GM21423 (cell line): ENCODE measurements around the gene RTN4.

Experiments
- ATAC-seq: cut with Tn5 transposase; IDR thresholded peaks from one replicate; pipeline ENCODE4 v1.9.1; 2021; ENCODE audit warnings: mild to moderate bottlenecking, moderate library complexity; ENCODE audit not compliant: unreplicated experiment

The RTN4 gene

DNA sequence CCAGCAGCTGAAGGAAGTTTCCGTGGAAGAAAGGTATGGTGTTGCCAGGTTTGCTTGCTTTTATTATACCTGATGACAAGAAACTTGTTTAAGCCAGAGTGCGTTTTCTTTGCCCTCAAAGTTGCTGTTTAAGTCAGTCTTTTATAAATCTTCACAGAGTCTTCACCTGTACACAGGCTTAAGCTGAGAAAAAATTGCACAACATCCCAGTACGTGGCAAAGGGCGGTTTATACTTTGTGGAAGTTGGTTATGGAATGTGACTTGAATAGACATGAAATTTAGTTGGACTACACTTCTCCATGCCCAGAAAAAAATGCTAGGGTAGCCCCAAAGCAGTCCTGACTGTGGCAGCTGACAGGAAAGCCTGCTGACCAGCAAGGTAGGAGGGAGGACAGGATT, 121.5 kb downstream of the RTN4 start:
- ATAC-seq: no peak

- ATAC-seq: no peak
These were observed 122.3 kb downstream of the RTN4 start for GRCh38 chr2:54927751-54928615.

GRCh38 chr2:54927085-54927750, 123.0 kb downstream of the RTN4 start:
- ATAC-seq: no peak

GRCh38 chr2:54925022-54925421, 125.2 kb downstream of the RTN4 start:
- ATAC-seq: no peak

GRCh38 chr2:54924121-54924520, 126.1 kb downstream of the RTN4 start:
- no peak for ATAC-seq
